GM12878 (cell line): Measurements from ENCODE around the gene SLC17A8. TPM values are rescaled to one million over a fixed set of nuclear protein-coding genes. Genes with fewer than 3 reads are reported as not detected.

Source experiments
- ATAC-seq: fragments of 200-7000 bp; cut with Tn5 transposase; 3 replicates; pipeline ENCODE4 v1.9.1; 2020; ENCODE audit warnings: mild to moderate bottlenecking, moderate library complexity
- BruUV-seq: library from RNA; stranded (reverse); fragments of 400-500 nt; replicated peaks from 2 replicates; lab custom pipeline; 2021; lab: Mats Ljungman, UMichigan
- CTCF ChIA-PET: fragments of 300-600 bp; sonication (Branson Sonifier 250); formaldehyde crosslinking; extraction: SDS; loops from one replicate; lab custom pipeline; 2021; ENCODE audit warnings: inconsistent platforms; lab: Yijun Ruan, JAX
- POLR2A ChIA-PET: fragments of 350-600 bp; formaldehyde crosslinking; extraction: SDS; loops from one replicate; lab custom pipeline; 2021; ENCODE audit warnings: inconsistent platforms; lab: Charles Lee
- RAD21 ChIA-PET: fragments of 300-600 bp; sonication (Branson Sonifier 250); formaldehyde crosslinking; loops from one replicate; lab custom pipeline; 2023; ENCODE audit warnings: antibody characterized with exemption; ENCODE audit not compliant: unreplicated experiment; lab: Charles Lee
- SMC1A ChIA-PET: fragments of 300-600 bp; sonication (Branson Sonifier 250); formaldehyde crosslinking; loops from one replicate; lab custom pipeline; 2023; ENCODE audit not compliant: unreplicated experiment, uncharacterized antibody; lab: Charles Lee
- DNase-seq: peaks from one replicate; pipeline ENCODE4 v3.0.0-alpha.2; 2011; ENCODE audit warnings: low read depth, low spot score
- FAIRE-seq: peaks from 3 replicates; lab custom pipeline; 2011; peaks lifted over from hg19 to GRCh38; lab: Jason Lieb, UNC
- H2AFZ ChIP-seq: 2 replicates; pipeline ENCODE4 v1.6.0; 2011; ENCODE audit warnings: low read depth, low read length, control low read depth; ENCODE audit not compliant: control insufficient read depth
- H3K27ac ChIP-seq: 2 replicates; pipeline ENCODE4 v1.5.1; 2011; ENCODE audit warnings: control low read depth; ENCODE audit not compliant: control insufficient read depth, insufficient read depth
- H3K27me3 ChIP-seq, 2 experiments: replicated peaks in 1 of 2; 2 replicates each; pipeline versions ENCODE4 v1.6.0 to v1.6.1; 2011; ENCODE audit warnings: low read length in 1 of 2; ENCODE audit not compliant: control insufficient read depth in 2 of 2, insufficient read depth in 2 of 2
- H3K36me3 ChIP-seq, 2 experiments: 2 replicates each; pipeline ENCODE4 v1.5.1; 2011; ENCODE audit warnings: low read length in 1 of 2; ENCODE audit not compliant: control insufficient read depth in 2 of 2, insufficient read depth in 2 of 2
- H3K4me1 ChIP-seq: 2 replicates; pipeline ENCODE4 v1.6.1; 2011; ENCODE audit warnings: mild to moderate bottlenecking, low read length, moderate library complexity, mixed read lengths; ENCODE audit not compliant: control insufficient read depth, insufficient read depth
- H3K4me2 ChIP-seq: 2 replicates; pipeline ENCODE4 v1.6.0; 2011; ENCODE audit warnings: control low read depth; ENCODE audit not compliant: control insufficient read depth, insufficient read depth
- H3K4me3 ChIP-seq: fragments of 200-600 bp; sonication (generic); 2 replicates; pipeline ENCODE4 v1.5.1; 2016
- H3K79me2 ChIP-seq: 2 replicates; pipeline ENCODE4 v1.6.0; 2011; ENCODE audit warnings: low read length; ENCODE audit not compliant: control insufficient read depth, insufficient read depth
- H3K9ac ChIP-seq: 2 replicates; pipeline ENCODE4 v1.8.0; 2011; ENCODE audit warnings: low read length, control low read depth, mixed read lengths; ENCODE audit not compliant: control insufficient read depth, insufficient read depth
- H3K9me3 ChIP-seq: replicated peaks from 3 replicates; pipeline ENCODE4 v1.5.1; 2011; ENCODE audit warnings: mild to moderate bottlenecking, low read length; ENCODE audit not compliant: control insufficient read depth, insufficient read depth
- H4K20me1 ChIP-seq: 2 replicates; pipeline ENCODE4 v1.6.0; 2011; ENCODE audit not compliant: control insufficient read depth, insufficient read depth
- ATF7 ChIP-seq: fragments of 450-650 bp; IDR thresholded peaks from 2 replicates; pipeline ENCODE4 v1.6.1; 2016; ENCODE audit warnings: low read depth, mild to moderate bottlenecking
- BACH1 ChIP-seq: fragments of 450-650 bp; IDR thresholded peaks from 2 replicates; pipeline ENCODE4 v1.6.1; 2017; ENCODE audit warnings: mild to moderate bottlenecking, borderline replicate concordance
- EP300 ChIP-seq, 2 experiments: fragments of 150-350 bp in 1 of 2; IDR thresholded peaks; 2 replicates each; pipeline ENCODE4 v1.6.1; 2011 to 2012; ENCODE audit warnings: low read depth in 2 of 2, low read length in 2 of 2, borderline replicate concordance in 1 of 2, improper control_type of control experiment in 1 of 2, inconsistent platforms in 1 of 2; ENCODE audit not compliant: control insufficient read depth in 1 of 2
- JUNB ChIP-seq: IDR thresholded peaks from 2 replicates; pipeline ENCODE4 v1.6.1; 2016; ENCODE audit warnings: antibody characterized with exemption, mild to moderate bottlenecking
- MXI1 ChIP-seq: fragments of 150-350 bp; IDR thresholded peaks from 2 replicates; pipeline ENCODE4 v1.6.1; 2011; ENCODE audit warnings: low read depth, mild to moderate bottlenecking, inconsistent platforms, low read length, improper control_type of control experiment
- MYB ChIP-seq: fragments of 150-350 bp; IDR thresholded peaks from 2 replicates; pipeline ENCODE4 v1.6.1; 2014; ENCODE audit warnings: mild to moderate bottlenecking, low read depth, low read length, borderline replicate concordance
- NR2F1 ChIP-seq: fragments of 450-650 bp; conservative IDR thresholded peaks from 2 replicates; pipeline ENCODE4 v1.6.1; 2017; ENCODE audit warnings: mild to moderate bottlenecking
- POU2F2 ChIP-seq: IDR thresholded peaks from 3 replicates; pipeline ENCODE4 v1.6.1; 2011; ENCODE audit warnings: low read depth, mild to moderate bottlenecking, low read length, borderline replicate concordance
- RELA ChIP-seq: fragments of 450-650 bp; IDR thresholded peaks from 2 replicates; pipeline ENCODE4 v1.8.0; 2014; ENCODE audit warnings: borderline replicate concordance; ENCODE audit not compliant: partially characterized antibody
- SMAD1 ChIP-seq: fragments of 450-650 bp; IDR thresholded peaks from 2 replicates; pipeline ENCODE4 v1.6.1; 2018; ENCODE audit warnings: mild to moderate bottlenecking, low read depth; ENCODE audit not compliant: partially characterized antibody
- SMC3 ChIP-seq: IDR thresholded peaks from 2 replicates; pipeline ENCODE4 v1.6.1; 2011; ENCODE audit warnings: low read length, improper control_type of control experiment, borderline replicate concordance
- SUZ12 ChIP-seq: fragments of 200-600 bp; sonication (generic); IDR thresholded peaks from one replicate; pipeline ENCODE4 v1.6.1; 2018; ENCODE audit warnings: antibody characterized with exemption, mild to moderate bottlenecking; ENCODE audit not compliant: unreplicated experiment
- TAF1 ChIP-seq: IDR thresholded peaks from 2 replicates; pipeline ENCODE4 v1.6.1; 2011; ENCODE audit warnings: mild to moderate bottlenecking, low read depth, low read length, borderline replicate concordance
- TCF7 ChIP-seq: IDR thresholded peaks from 2 replicates; pipeline ENCODE4 v1.6.1; 2014; ENCODE audit warnings: antibody characterized with exemption, borderline replicate concordance
- USF1 ChIP-seq: IDR thresholded peaks from 2 replicates; pipeline ENCODE4 v1.6.1; 2011; ENCODE audit warnings: borderline replicate concordance, low read depth, mild to moderate bottlenecking, moderate library complexity, mixed read lengths, low read length; ENCODE audit not compliant: insufficient read depth; ENCODE audit errors: extremely low read length
- ZNF217 ChIP-seq: fragments of 450-650 bp; IDR thresholded peaks from 2 replicates; pipeline ENCODE4 v1.6.1; 2017; ENCODE audit warnings: antibody characterized with exemption, mild to moderate bottlenecking
- WGBS: methylation state at CpG from one replicate; pipeline ENCODE4 v1.1.6; 2016; ENCODE audit warnings: low lambda C conversion rate; ENCODE audit not compliant: insufficient replicate concordance, insufficient coverage; ENCODE audit errors: missing lambda C conversion rate; 5-methylcytosine and 5-hydroxymethylcytosine counted together
- in situ Hi-C: fragments of 300-500 bp; cut with MboI; formaldehyde crosslinking; loops from 9 replicates; pipeline ENCODE4 v1.14.3; 2018; ENCODE audit warnings: mixed read lengths
- intact Hi-C: fragments of 100-400 bp; cut with micrococcal nuclease; formaldehyde crosslinking; loops from one replicate; pipeline ENCODE4 v1.14.2; 2022; ENCODE audit not compliant: unreplicated experiment
- polyA plus RNA-seq, 11 experiments: library from polyadenylated mRNA; depleted of rRNA in 4 of 11; unstranded in 6 of 11; stranded (reverse) in 5 of 11; fragments of >200 nt; fragmentation: Nextera tagmentation in 4 of 11; fragmentation: Illumina TruSeq in 1 of 11; extraction: Ambion mirVana in 4 of 11; extraction: Trizol in 1 of 11; gene quantifications; 1 replicate in 1 of 11; 2 replicates in 10 of 11; pipeline versions ENCODE4 v1.2.1 to v1.2.3, GENCODE V29; 2011 to 2016; ENCODE audit warnings: inconsistent platforms in 2 of 11, missing spikeins in 2 of 11, low read depth in 1 of 11
- total RNA-seq, 4 experiments: library from RNA; depleted of rRNA in 3 of 4; stranded (reverse); fragments of >200 nt in 3 of 4; fragmentation: Illumina TruSeq in 1 of 4; extraction: Trizol in 1 of 4; gene quantifications; 2 replicates each; pipeline versions ENCODE4 v1.2.1 to v1.2.3, GENCODE V29; 2013 to 2021
- TF ChIP-seq, protein P1 (sequence below): fragments of 450-650 bp; IDR thresholded peaks from 2 replicates; pipeline ENCODE4 v1.6.1; 2016; ENCODE audit warnings: mild to moderate bottlenecking, moderate library complexity, borderline replicate concordance

SLC17A8 gene
- total and polyA plus RNA-seq, 10 of the 15 experiments (the other 5 are each of a cell fraction or from before 2014, with no cell fraction given): 0.18 TPM; not detected in 9

GRCh38 chr12:100345020-100345767 lies 11.7 kb upstream of the SLC17A8 start (continued):
- TF ChIP-seq JUNB (no peak), BACH1 (no peak), TAF1 (no peak)
- TF ChIP-seq, all 136 proteins: peak for 0

GRCh38 chr12:100346660-100347059 lies 10.2 kb upstream of the SLC17A8 start:
- POLR2A ChIA-PET: interaction anchor here (0.7 kb wide), 2 partner anchors 125 to 345 kb away, joined by 3 to 5 read pairs; no protein-coding TSS in a partner anchor
- Histone ChIP-seq H3K27me3 (no peaks in the 10 kb centered on the region), H4K20me1 (no peaks in the 10 kb centered on the region), H3K9ac (no peak overlapping the region), H3K4me1 (no peaks in the 10 kb centered on the region), H3K4me3 (no peak overlapping the region), H3K9me3 (no peaks in the 10 kb centered on the region), H3K36me3 (no peaks in the 10 kb centered on the region), H3K79me2 (no peaks in the 10 kb centered on the region), H3K4me2 (no peak overlapping the region), H2AFZ (no peak overlapping the region), H3K27ac (no peak overlapping the region)
- CTCF ChIA-PET: interaction anchor here (0.6 to 3.7 kb wide), 3 partner anchors 46 to 325 kb away, joined by 3 to 30 read pairs (median 4); no protein-coding TSS in a partner anchor
- in situ Hi-C loops: no loop called here
- intact Hi-C loops: loop anchor here (5.0 kb wide), 1 partner anchor 206 kb away; no protein-coding TSS in a partner anchor
- WGBS: 75% methylated on average over 3 of the region's 3 CpGs
- RAD21 ChIA-PET: no interaction called here
- no peak for DNase-seq
- SMC1A ChIA-PET: interaction anchor here (0.9 to 3.0 kb wide), 4 partner anchors 17 to 58 kb away, joined by 3 to 13 read pairs (median 5); no protein-coding TSS in a partner anchor
- ATAC-seq: no peak
- BruUV-seq: no TSS peak
- FAIRE-seq: no peak
- TF ChIP-seq SMC3 (no peak), TAF1 (no peak), ATF7 (no peak), TCF7 (no peak), RELA (no peak), SMAD1 (no peak), NR2F1 (no peak), ZNF217 (no peak), MXI1 (no peak), POU2F2 (no peak), MYB (no peak), EP300 (IDR thresholded peaks at IDR 0.05; ENCODE audit: borderline replicate concordance in 1 of 2, control insufficient read depth in 1 of 2, low read depth in 2 of 2, low read length in 2 of 2) (no peak), USF1 (no peak), SUZ12 (no peak)
- TF ChIP-seq, protein P1, sequence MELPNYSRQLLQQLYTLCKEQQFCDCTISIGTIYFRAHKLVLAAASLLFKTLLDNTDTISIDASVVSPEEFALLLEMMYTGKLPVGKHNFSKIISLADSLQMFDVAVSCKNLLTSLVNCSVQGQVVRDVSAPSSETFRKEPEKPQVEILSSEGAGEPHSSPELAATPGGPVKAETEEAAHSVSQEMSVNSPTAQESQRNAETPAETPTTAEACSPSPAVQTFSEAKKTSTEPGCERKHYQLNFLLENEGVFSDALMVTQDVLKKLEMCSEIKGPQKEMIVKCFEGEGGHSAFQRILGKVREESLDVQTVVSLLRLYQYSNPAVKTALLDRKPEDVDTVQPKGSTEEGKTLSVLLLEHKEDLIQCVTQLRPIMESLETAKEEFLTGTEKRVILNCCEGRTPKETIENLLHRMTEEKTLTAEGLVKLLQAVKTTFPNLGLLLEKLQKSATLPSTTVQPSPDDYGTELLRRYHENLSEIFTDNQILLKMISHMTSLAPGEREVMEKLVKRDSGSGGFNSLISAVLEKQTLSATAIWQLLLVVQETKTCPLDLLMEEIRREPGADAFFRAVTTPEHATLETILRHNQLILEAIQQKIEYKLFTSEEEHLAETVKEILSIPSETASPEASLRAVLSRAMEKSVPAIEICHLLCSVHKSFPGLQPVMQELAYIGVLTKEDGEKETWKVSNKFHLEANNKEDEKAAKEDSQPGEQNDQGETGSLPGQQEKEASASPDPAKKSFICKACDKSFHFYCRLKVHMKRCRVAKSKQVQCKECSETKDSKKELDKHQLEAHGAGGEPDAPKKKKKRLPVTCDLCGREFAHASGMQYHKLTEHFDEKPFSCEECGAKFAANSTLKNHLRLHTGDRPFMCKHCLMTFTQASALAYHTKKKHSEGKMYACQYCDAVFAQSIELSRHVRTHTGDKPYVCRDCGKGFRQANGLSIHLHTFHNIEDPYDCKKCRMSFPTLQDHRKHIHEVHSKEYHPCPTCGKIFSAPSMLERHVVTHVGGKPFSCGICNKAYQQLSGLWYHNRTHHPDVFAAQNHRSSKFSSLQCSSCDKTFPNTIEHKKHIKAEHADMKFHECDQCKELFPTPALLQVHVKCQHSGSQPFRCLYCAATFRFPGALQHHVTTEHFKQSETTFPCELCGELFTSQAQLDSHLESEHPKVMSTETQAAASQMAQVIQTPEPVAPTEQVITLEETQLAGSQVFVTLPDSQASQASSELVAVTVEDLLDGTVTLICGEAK: no peak
